Measurements from ENCODE around the gene MUC20.
"Not testable (repeated sequence)": the region's sequence is repeated elsewhere in the genome, so short reads cannot be mapped to it uniquely, and the experiment has no call there.

Gene MUC20

GRCh38 chr3:195774917-195775316 is 54.1 kb downstream of the MUC20 start:
- peak; percentile 78 for DNase-seq

GRCh38 chr3:195777975-195778374 is 57.2 kb downstream of the MUC20 start:
- no peak for DNase-seq

- not testable (repeated sequence) for DNase-seq
These were observed 60.5 kb downstream of the MUC20 start for GRCh38 chr3:195781236-195781635.
